HCT116 (cell line): ENCODE data around the gene EPSTI1. TPM values are rescaled to one million over a fixed set of nuclear protein-coding genes. Genes with fewer than 3 reads are reported as not detected.

ENCODE experiments used
- ATAC-seq: fragments of 200-7000 bp; cut with Tn5 transposase; 2 replicates; pipeline ENCODE4 v1.9.1; 2020; ENCODE audit warnings: mild to moderate bottlenecking, moderate library complexity
- BruUV-seq: library from RNA; stranded (reverse); fragments of 400-500 nt; replicated peaks from 2 replicates; lab custom pipeline; 2021; lab: Mats Ljungman, UMichigan
- CTCF ChIA-PET: fragments of 300-600 bp; sonication (Branson Sonifier 250); formaldehyde crosslinking; loops from one replicate; lab custom pipeline; 2021; ENCODE audit warnings: antibody characterized with exemption; lab: Charles Lee
- POLR2A ChIA-PET: fragments of 300-600, 350-600 bp; sonication (Branson Sonifier 250); formaldehyde crosslinking; loops from one replicate; lab custom pipeline; 2021; ENCODE audit warnings: antibody characterized with exemption; lab: Charles Lee
- RAD21 ChIA-PET, 2 experiments: fragments of 300-600 bp; sonication (Branson Sonifier 250); formaldehyde crosslinking; loops; one replicate each; lab custom pipeline; 2023; ENCODE audit warnings: low total read pairs in 2 of 2; ENCODE audit not compliant: uncharacterized antibody in 2 of 2, unreplicated experiment in 2 of 2, low non-redundant PET in 1 of 2; lab: Charles Lee
- DNase-seq: peaks from one replicate; pipeline ENCODE4 v3.0.0-alpha.2; 2010; ENCODE audit warnings: low read depth, low spot score
- H2AFZ ChIP-seq: fragments of 200-600 bp; shearing (Covaris generic), sonication (generic); 2 replicates; pipeline ENCODE4 v1.6.1; 2017; ENCODE audit warnings: low read depth, mixed run types, mixed read lengths, antibody characterized with exemption, low read length; ENCODE audit not compliant: poor library complexity, severe bottlenecking
- H3K27ac ChIP-seq: 2 replicates; pipeline ENCODE4 v1.5.1; 2012; ENCODE audit warnings: low read depth, low read length
- H3K27me3 ChIP-seq: fragments of 200-600 bp; sonication (generic); 2 replicates; pipeline ENCODE4 v1.6.1; 2016; ENCODE audit warnings: mixed run types, low read length, mixed read lengths; ENCODE audit not compliant: insufficient read depth
- H3K36me3 ChIP-seq, 2 experiments: fragments of 200-500 bp in 1 of 2; fragments of 200-600 bp in 1 of 2; sonication (Bioruptor generic) in 1 of 2; sonication (generic) in 1 of 2; 2 replicates each; pipeline versions ENCODE4 v1.5.1 to v1.6.1; 2014 to 2016; ENCODE audit warnings: low read length in 2 of 2, inconsistent platforms in 1 of 2, mixed read lengths in 1 of 2, mixed run types in 1 of 2; ENCODE audit not compliant: insufficient read depth in 2 of 2, control insufficient read depth in 1 of 2
- H3K4me1 ChIP-seq, 2 experiments: fragments of 200-600 bp in 1 of 2; sonication (generic) in 1 of 2; 2 replicates each; pipeline versions ENCODE4 v1.5.1 to v1.6.1; 2012 to 2017; ENCODE audit warnings: low read length in 2 of 2, inconsistent platforms in 1 of 2, mild to moderate bottlenecking in 1 of 2, mixed read lengths in 1 of 2, mixed run types in 1 of 2, moderate library complexity in 1 of 2; ENCODE audit not compliant: insufficient read depth in 2 of 2, control insufficient read depth in 1 of 2
- H3K4me2 ChIP-seq: fragments of 200-600 bp; sonication (generic); 2 replicates; pipeline ENCODE4 v1.6.1; 2017; ENCODE audit warnings: mixed run types, low read length, mixed read lengths
- H3K4me3 ChIP-seq, 2 experiments: fragments of 200-600 bp in 1 of 2; sonication (generic) in 1 of 2; replicated peaks in 1 of 2; 2 replicates each; pipeline ENCODE4 v1.5.1; 2011 to 2016; ENCODE audit warnings: low read length in 2 of 2, control low read depth in 1 of 2, low read depth in 1 of 2, mild to moderate bottlenecking in 1 of 2, mixed read lengths in 1 of 2, mixed run types in 1 of 2
- H3K79me2 ChIP-seq: fragments of 200-600 bp; sonication (generic); 2 replicates; pipeline ENCODE4 v1.6.1; 2017; ENCODE audit warnings: mild to moderate bottlenecking, mixed run types, low read length, moderate library complexity, mixed read lengths; ENCODE audit not compliant: insufficient read depth
- H3K9ac ChIP-seq: fragments of 200-600 bp; sonication (generic); 2 replicates; pipeline ENCODE4 v1.6.1; 2016; ENCODE audit warnings: low read length, mixed read lengths
- H3K9me2 ChIP-seq: fragments of 200-600 bp; sonication (generic), shearing (Covaris generic); 2 replicates; pipeline ENCODE4 v1.6.1; 2017; ENCODE audit warnings: mixed run types, mild to moderate bottlenecking, moderate library complexity; ENCODE audit not compliant: insufficient read depth
- H3K9me3 ChIP-seq, 2 experiments: fragments of 200-500 bp in 1 of 2; fragments of 200-600 bp in 1 of 2; sonication (Bioruptor generic) in 1 of 2; sonication (generic) in 1 of 2; 2 replicates each; pipeline ENCODE4 v1.6.1; 2014 to 2017; ENCODE audit warnings: low read length in 2 of 2, mixed read lengths in 2 of 2, inconsistent platforms in 1 of 2, low read depth in 1 of 2, mild to moderate bottlenecking in 1 of 2, mixed run types in 1 of 2, moderate library complexity in 1 of 2; ENCODE audit not compliant: control insufficient read depth in 1 of 2, insufficient read depth in 1 of 2
- H4K20me1 ChIP-seq: fragments of 200-600 bp; sonication (generic), shearing (Covaris generic); 2 replicates; pipeline ENCODE4 v1.6.1; 2017; ENCODE audit warnings: mixed run types, mild to moderate bottlenecking, moderate library complexity; ENCODE audit not compliant: insufficient read depth
- CEBPB ChIP-seq: IDR thresholded peaks from 2 replicates; pipeline ENCODE4 v1.6.1; 2012; ENCODE audit warnings: low read depth
- EGR1 ChIP-seq: IDR thresholded peaks from 2 replicates; pipeline ENCODE4 v1.6.1; 2012; ENCODE audit warnings: low read depth
- JUND ChIP-seq: IDR thresholded peaks from 2 replicates; pipeline ENCODE4 v1.6.1; 2012
- POLR2A ChIP-seq: IDR thresholded peaks from 2 replicates; pipeline ENCODE4 v1.7.0; 2011; ENCODE audit warnings: borderline replicate concordance; ENCODE audit not compliant: insufficient read depth, insufficient read length; ENCODE audit errors: extremely low read depth
- REST ChIP-seq: IDR thresholded peaks from 2 replicates; pipeline ENCODE4 v1.6.1; 2012; ENCODE audit warnings: low read depth
- SIN3A ChIP-seq: IDR thresholded peaks from 2 replicates; pipeline ENCODE4 v1.6.1; 2012; ENCODE audit warnings: low read depth
- ZFX ChIP-seq: fragments of 450-650 bp; IDR thresholded peaks from 2 replicates; pipeline ENCODE4 v1.6.1; 2017
- intact Hi-C: fragments of 100-400 bp; cut with micrococcal nuclease; formaldehyde crosslinking; loops from 2 replicates; pipeline ENCODE4 v1.10.0; 2022
- total RNA-seq: library from RNA; stranded (reverse); gene quantifications from one replicate; pipeline ENCODE4 v1.2.1, GENCODE V29; 2021; ENCODE audit not compliant: unreplicated experiment
- TF ChIP-seq, protein P1 (sequence below): IDR thresholded peaks from 2 replicates; pipeline ENCODE4 v1.6.1; 2011; ENCODE audit warnings: mild to moderate bottlenecking, low read length, moderate library complexity; ENCODE audit not compliant: insufficient replicate concordance; ENCODE audit errors: extremely low read depth

The EPSTI1 gene
- total RNA-seq, 1 experiment from 2014 or later, result 0.69 TPM

GRCh38 chr13:43014162-43014561 is 22.1 kb upstream of the EPSTI1 start:
- no peaks in the 10 kb centered on the region for H3K4me1 ChIP-seq
- DNase-seq (no peak), ATAC-seq (no peak)
- no peak overlapping the region for H3K9ac ChIP-seq
- no peaks in the 10 kb centered on the region for H3K36me3 ChIP-seq
- H3K79me2 ChIP-seq, result no peaks in the 10 kb centered on the region
- no peaks in the 10 kb centered on the region for H4K20me1 ChIP-seq
- ChIA-PET CTCF (no interaction called here), POLR2A (no interaction called here), RAD21 (no interaction called here)
- no TSS peak for BruUV-seq
- intact Hi-C loops, result no loop called here
- H3K27me3 ChIP-seq, result no peaks in the 10 kb centered on the region
- H3K9me3 ChIP-seq, result no peaks in the 10 kb centered on the region
- TF ChIP-seq, protein P1, sequence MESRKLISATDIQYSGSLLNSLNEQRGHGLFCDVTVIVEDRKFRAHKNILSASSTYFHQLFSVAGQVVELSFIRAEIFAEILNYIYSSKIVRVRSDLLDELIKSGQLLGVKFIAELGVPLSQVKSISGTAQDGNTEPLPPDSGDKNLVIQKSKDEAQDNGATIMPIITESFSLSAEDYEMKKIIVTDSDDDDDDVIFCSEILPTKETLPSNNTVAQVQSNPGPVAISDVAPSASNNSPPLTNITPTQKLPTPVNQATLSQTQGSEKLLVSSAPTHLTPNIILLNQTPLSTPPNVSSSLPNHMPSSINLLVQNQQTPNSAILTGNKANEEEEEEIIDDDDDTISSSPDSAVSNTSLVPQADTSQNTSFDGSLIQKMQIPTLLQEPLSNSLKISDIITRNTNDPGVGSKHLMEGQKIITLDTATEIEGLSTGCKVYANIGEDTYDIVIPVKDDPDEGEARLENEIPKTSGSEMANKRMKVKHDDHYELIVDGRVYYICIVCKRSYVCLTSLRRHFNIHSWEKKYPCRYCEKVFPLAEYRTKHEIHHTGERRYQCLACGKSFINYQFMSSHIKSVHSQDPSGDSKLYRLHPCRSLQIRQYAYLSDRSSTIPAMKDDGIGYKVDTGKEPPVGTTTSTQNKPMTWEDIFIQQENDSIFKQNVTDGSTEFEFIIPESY, result no peak
- no peak for TF ChIP-seq CEBPB
- no peak for TF ChIP-seq REST
- no peak for TF ChIP-seq SIN3A
- no peak for TF ChIP-seq EGR1
- TF ChIP-seq JUND, result no peak
- TF ChIP-seq POLR2A, result no peak
- TF ChIP-seq ZFX, result no peak
- no peaks in the 10 kb centered on the region for H3K9me2 ChIP-seq
- no peak overlapping the region for H3K27ac ChIP-seq
- no peak overlapping the region for H3K4me2 ChIP-seq
- no peak overlapping the region for H2AFZ ChIP-seq
- H3K4me3 ChIP-seq, result no peak overlapping the region
